GM19238 (cell line): ENCODE measurements around the gene GAS6.

Experiments used
- DNase-seq: peaks from one replicate; pipeline ENCODE4 v3.0.0; 2011; ENCODE audit warnings: low spot score; ENCODE audit not compliant: insufficient read length

Gene GAS6

GRCh38 chr13:113775451-113776145 is 88.3 kb downstream of the GAS6 start:
- no peak for DNase-seq

- DNase-seq: no peak
Measured at GRCh38 chr13:113774177-113775107, 89.4 kb downstream of the GAS6 start.

DNA sequence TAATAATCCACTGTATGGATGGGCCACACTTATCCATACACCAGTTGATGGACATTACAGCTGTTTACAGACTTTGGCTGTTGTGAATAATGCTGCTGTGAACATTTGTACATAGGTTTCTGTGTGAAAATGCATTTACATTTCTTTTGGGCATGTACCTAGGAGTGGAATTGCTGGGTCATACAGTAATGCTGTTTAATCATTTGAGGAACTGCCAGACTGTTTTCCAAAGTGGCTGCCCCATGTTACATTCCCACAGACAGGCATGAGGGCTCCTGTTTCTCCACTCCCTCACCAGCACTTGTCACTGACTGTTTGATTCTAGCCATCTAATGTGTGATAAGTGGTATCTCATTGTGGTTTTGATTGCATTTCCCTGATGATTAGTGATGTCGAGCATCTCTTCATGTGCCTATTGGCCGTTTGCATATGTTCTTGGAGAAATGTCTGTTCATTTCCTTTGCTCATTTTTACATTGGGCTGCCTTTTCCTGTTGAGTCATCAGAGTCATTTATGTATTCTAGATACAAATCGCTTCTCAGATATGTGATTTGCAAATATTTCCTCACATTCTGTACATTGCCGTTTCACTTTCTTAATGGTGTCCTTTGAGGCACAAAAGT is 92.1 kb downstream of the GAS6 start:
- no peak for DNase-seq

- no peak for DNase-seq
Measured at GRCh38 chr13:113770937-113771336, 92.9 kb downstream of the GAS6 start.
